Activated naive CD4-positive, alpha-beta T cell treated with anti-CD3 and anti-CD28 coated beads, Interleukin-2, amount 10 ng/mL, durations not matched to agents 7 days and 5 days (primary cell): Measurements from ENCODE around the gene CEP43.
A peak's percentile ranks its signal among the peaks of the same experiment; 100 is the strongest.

Source experiments
- CTCF ChIA-PET: fragments of 350-600 bp; sonication (Branson Sonifier 250); formaldehyde crosslinking; loops from one replicate; lab custom pipeline; 2021; ENCODE audit warnings: antibody characterized with exemption; lab: Charles Lee
- DNase-seq: peaks from one replicate; pipeline ENCODE4 v3.0.0-alpha.2; 2020
- H3K27ac Mint-ChIP-seq: one replicate; pipeline ENCODE4 v1.8.0; 2021; ENCODE audit warnings: mild to moderate bottlenecking, moderate library complexity, mixed read lengths
- H3K27me3 Mint-ChIP-seq: one replicate; pipeline ENCODE4 v1.8.0; 2021; ENCODE audit warnings: mild to moderate bottlenecking, mixed read lengths
- H3K36me3 Mint-ChIP-seq: one replicate; pipeline ENCODE4 v1.8.0; 2021; ENCODE audit warnings: mixed read lengths
- H3K4me1 Mint-ChIP-seq: one replicate; pipeline ENCODE4 v1.8.0; 2021; ENCODE audit warnings: mixed read lengths
- H3K4me3 Mint-ChIP-seq: one replicate; pipeline ENCODE4 v1.8.0; 2021; ENCODE audit warnings: mild to moderate bottlenecking, moderate library complexity, mixed read lengths
- H3K9me3 Mint-ChIP-seq: one replicate; pipeline ENCODE4 v1.8.0; 2021; ENCODE audit warnings: mixed read lengths

Gene CEP43

DNA sequence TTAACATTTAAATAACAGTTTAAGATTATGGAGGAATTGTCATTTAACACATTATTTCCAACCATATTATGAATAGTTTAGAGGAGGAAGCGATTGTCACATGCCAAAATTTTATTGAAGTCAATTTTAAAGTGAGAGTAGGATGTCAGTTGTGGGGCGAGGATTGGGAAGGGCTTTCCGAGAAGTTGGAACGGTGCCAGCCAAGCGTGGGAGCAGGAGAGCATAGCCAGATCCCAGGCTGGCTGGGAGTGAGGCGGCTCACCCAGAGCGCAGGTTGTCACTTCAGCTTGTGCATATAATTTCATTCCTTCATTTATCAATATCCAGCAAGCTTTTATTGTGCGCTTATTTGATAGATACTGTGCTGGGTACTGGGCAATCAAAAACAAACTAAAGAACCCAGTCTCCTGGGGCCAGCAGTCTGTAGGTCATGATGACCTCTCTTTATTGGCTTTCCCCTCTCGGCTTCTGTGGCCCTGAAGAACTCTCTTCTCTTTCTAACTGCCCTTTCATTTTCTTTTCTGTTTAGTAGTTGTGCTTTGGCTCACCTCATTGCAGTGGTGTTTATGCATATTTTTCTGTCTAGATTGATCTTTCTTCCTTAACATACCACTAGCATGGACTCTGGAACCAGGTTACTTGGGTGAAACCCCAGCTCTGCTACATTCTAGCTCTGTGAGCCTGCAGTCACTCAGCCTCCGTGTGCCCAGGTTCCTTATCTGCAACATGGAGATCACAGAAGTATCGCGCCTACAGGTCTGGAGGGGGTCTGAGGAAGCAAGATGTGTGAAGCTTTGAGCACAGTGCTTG is 6.4 kb downstream of the CEP43 start:
- Mint-ChIP-seq H3K27me3 (no peaks in the 10 kb centered on the region), H3K4me3 (no peak overlapping the region), H3K27ac (no peak overlapping the region), H3K4me1 (peaks cover 15% of the 10 kb centered on the region), H3K36me3 (peaks cover 46% of the 10 kb centered on the region), H3K9me3 (no peaks in the 10 kb centered on the region)
- no peak for DNase-seq
- CTCF ChIA-PET = interaction anchor here (0.7 kb wide), 1 partner anchor 16 kb away, joined by 3 read pairs; no protein-coding TSS in a partner anchor

DNA sequence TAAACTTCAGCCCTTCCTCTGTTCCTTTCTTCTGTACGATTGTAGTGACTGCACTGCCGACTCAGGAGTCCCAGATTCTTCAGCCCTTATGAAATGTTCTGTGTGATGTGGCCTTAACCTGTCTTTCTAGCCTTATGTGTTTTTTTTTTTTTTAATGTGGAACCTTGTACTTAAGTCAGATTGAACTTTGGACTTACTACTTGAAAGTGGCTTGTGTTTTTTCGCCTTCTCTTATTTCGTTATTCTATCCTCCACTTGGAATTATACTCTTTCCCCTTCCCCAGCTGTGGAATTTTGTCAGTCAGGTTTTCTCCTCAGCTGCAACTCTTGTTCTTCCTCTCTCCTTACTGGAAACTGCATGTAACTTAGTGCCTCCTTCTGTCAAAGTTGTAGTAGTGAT is 8.8 kb downstream of the CEP43 start:
- H3K4me1 Mint-ChIP-seq = no peaks in the 10 kb centered on the region
- H3K36me3 Mint-ChIP-seq = peaks cover 46% of the 10 kb centered on the region
- no peaks in the 10 kb centered on the region for H3K27me3 Mint-ChIP-seq
- CTCF ChIA-PET = no interaction called here
- H3K9me3 Mint-ChIP-seq = no peaks in the 10 kb centered on the region
- no peak overlapping the region for H3K27ac Mint-ChIP-seq
- no peak overlapping the region for H3K4me3 Mint-ChIP-seq
- DNase-seq = no peak

- Mint-ChIP-seq H3K27ac (no peak overlapping the region), H3K4me1 (no peaks in the 10 kb centered on the region), H3K36me3 (peaks cover 39% of the 10 kb centered on the region), H3K4me3 (no peak overlapping the region), H3K9me3 (no peaks in the 10 kb centered on the region), H3K27me3 (no peaks in the 10 kb centered on the region)
- DNase-seq = no peak
- CTCF ChIA-PET = no interaction called here
Measured at GRCh38 chr6:167013067-167013466, 13.9 kb downstream of the CEP43 start.

DNA sequence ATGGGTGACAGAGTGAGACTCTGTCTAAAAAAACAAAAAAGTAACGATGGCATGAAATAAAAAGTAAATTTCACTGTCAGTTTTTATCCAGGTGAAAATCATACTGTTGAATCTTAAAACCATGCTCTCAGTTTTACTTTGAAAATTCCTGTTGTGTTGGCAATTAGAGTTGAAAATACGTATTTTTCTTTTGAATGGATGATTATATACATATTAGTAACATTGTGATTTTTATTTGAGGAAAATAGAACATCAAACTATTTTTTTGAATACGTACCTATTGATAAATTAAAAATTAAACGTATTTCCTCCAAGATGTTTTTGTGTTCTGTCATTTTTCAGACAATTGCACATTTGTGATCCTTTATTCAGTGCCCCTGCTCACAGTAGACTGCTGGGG is 14.7 kb downstream of the CEP43 start:
- no peaks in the 10 kb centered on the region for H3K27me3 Mint-ChIP-seq
- H3K27ac Mint-ChIP-seq = no peak overlapping the region
- CTCF ChIA-PET = interaction anchor here (1.2 kb wide), 1 partner anchor 236 kb away, joined by 3 read pairs; no protein-coding TSS in a partner anchor
- no peaks in the 10 kb centered on the region for H3K9me3 Mint-ChIP-seq
- DNase-seq = no peak
- peaks cover 37% of the 10 kb centered on the region for H3K36me3 Mint-ChIP-seq
- no peaks in the 10 kb centered on the region for H3K4me1 Mint-ChIP-seq
- H3K4me3 Mint-ChIP-seq = no peak overlapping the region

DNA sequence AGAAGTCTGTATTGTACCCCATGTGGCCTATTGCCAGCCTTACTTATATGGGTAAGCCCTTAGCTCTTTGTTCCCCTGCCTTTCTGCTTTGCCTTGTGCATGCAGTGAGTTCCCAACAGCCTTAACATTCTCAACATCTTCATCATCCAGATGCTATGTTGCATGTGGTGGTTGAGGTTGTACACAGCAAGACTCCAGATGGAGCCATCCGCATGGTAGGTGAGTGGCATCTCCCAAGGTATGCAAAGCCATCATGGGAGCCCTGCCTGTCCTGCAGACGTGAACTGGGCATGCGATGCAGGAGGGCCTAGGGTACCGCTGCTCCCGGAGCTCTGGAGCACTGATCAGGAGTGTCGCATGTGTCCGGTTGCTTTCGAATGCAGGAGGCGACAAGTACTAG is 16.1 kb downstream of the CEP43 start:
- Mint-ChIP-seq H3K27ac (no peak overlapping the region), H3K36me3 (peaks cover 34% of the 10 kb centered on the region), H3K9me3 (no peaks in the 10 kb centered on the region), H3K4me3 (no peak overlapping the region), H3K4me1 (no peaks in the 10 kb centered on the region), H3K27me3 (no peaks in the 10 kb centered on the region)
- CTCF ChIA-PET = interaction anchor here (0.6 kb wide), 1 partner anchor 30 kb away, joined by 3 read pairs; no protein-coding TSS in a partner anchor
- no peak for DNase-seq

DNA sequence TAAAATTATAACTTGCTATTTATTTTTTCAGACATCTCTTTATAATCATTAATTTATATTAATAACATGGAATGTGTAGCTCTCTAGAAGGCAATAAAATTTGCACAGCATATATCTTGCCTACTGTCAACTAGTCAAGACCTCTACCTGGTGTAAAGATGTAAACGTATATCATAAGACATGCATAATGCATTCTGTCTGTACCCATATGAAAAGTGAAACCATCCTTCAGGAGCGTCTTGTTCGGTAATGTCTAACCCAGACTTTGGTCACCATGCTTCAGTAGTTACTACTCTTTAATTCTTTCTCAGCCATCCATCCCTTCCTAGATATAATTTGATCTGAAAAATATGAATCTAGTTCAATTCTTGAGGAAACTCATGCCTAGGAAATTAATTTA is 21.0 kb downstream of the CEP43 start:
- no peak overlapping the region for H3K4me3 Mint-ChIP-seq
- no peaks in the 10 kb centered on the region for H3K4me1 Mint-ChIP-seq
- no peaks in the 10 kb centered on the region for H3K9me3 Mint-ChIP-seq
- no peak for DNase-seq
- H3K36me3 Mint-ChIP-seq = peaks cover 16% of the 10 kb centered on the region
- H3K27me3 Mint-ChIP-seq = no peaks in the 10 kb centered on the region
- CTCF ChIA-PET = no interaction called here
- no peak overlapping the region for H3K27ac Mint-ChIP-seq

DNA sequence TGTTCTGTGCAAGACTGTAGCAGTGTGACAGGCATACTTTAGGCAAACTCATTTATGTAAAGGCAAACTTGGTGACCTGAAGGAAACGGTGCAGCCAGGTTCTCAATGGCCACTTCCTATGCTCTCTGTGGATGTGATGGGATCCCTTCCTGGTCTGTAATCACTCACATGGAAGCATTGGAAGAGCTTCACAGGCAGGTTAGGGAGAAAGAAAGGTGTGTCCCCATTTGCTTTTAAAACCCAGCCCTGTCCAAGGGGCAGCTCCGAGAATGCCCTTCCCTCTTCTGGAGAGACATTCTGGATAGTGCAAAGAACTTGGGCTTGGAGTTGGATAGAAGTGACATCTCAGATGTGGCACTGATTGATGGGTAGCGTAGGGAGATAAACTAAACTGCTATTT is 28.1 kb downstream of the CEP43 start:
- Mint-ChIP-seq H3K27ac (no peak overlapping the region), H3K4me1 (no peaks in the 10 kb centered on the region), H3K36me3 (peaks cover 47% of the 10 kb centered on the region), H3K9me3 (no peaks in the 10 kb centered on the region), H3K4me3 (no peak overlapping the region), H3K27me3 (no peaks in the 10 kb centered on the region)
- CTCF ChIA-PET = no interaction called here
- no peak for DNase-seq

GRCh38 chr6:167027772-167028171 is 28.6 kb downstream of the CEP43 start:
- no peak for DNase-seq
- H3K9me3 Mint-ChIP-seq = no peaks in the 10 kb centered on the region
- no peaks in the 10 kb centered on the region for H3K27me3 Mint-ChIP-seq
- no peak overlapping the region for H3K27ac Mint-ChIP-seq
- no peaks in the 10 kb centered on the region for H3K4me1 Mint-ChIP-seq
- CTCF ChIA-PET = no interaction called here
- H3K4me3 Mint-ChIP-seq = no peak overlapping the region
- peaks cover 47% of the 10 kb centered on the region for H3K36me3 Mint-ChIP-seq

GRCh38 chr6:167030222-167031072 is 31.2 kb downstream of the CEP43 start:
- Mint-ChIP-seq H3K27ac (no peak overlapping the region), H3K36me3 (peaks cover 59% of the 10 kb centered on the region), H3K27me3 (no peaks in the 10 kb centered on the region), H3K4me1 (no peaks in the 10 kb centered on the region), H3K4me3 (no peak overlapping the region), H3K9me3 (no peaks in the 10 kb centered on the region)
- CTCF ChIA-PET = no interaction called here
- DNase-seq = no peak

DNA sequence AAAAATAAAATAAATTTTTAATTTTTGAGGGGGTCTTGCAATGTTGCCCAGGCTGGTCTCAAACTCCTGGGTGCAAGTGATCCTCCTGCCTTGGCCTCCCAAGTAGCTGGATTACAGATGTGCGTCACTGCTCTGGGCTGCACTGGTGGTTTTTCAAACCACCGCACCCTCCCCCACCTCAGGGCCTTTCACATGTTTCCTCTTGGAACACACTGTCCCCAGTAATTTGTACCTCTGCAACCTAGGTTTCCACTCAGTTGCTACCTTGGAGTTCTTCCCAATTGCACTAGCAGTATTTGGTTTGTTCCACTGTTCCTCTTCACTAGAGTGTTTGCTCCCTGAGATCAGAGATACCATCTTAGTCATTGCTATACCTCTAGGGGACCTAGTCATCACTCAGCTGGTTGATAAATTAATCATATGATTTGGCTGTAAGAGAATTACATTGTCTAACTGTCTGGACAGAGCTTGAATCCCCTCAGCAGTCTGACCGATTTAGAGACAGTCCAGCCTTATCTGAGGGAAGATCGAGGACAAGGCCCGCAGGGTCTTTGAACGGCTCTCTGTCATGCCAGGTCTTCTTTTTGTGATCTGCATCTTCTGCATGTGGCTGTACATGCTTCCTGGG is 32.0 kb downstream of the CEP43 start:
- CTCF ChIA-PET = no interaction called here
- peaks cover 64% of the 10 kb centered on the region for H3K36me3 Mint-ChIP-seq
- no peak for DNase-seq
- H3K4me3 Mint-ChIP-seq = no peak overlapping the region
- H3K27me3 Mint-ChIP-seq = no peaks in the 10 kb centered on the region
- H3K27ac Mint-ChIP-seq = no peak overlapping the region
- H3K4me1 Mint-ChIP-seq = peaks cover 1% of the 10 kb centered on the region
- H3K9me3 Mint-ChIP-seq = no peaks in the 10 kb centered on the region

DNA sequence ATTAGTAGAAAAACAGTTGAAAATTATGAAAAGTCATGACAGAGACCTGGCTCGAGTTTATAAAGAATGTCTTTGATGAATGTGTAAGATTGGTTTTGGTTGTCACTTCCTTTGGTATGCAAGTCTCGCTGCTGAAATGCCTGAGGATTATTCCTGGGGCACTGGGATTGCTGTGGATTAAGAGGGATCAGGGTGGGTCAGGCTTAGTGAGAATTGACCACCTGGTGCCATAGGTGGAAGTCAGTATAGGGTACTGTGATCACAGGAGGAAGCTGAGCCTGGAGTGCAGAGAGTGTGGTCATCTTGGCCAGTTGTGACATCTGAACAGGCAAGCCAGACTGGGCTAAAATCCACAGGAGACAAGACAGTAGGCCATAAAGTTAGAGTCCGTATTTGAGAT is 34.9 kb downstream of the CEP43 start:
- DNase-seq = no peak
- Mint-ChIP-seq H3K27ac (no peak overlapping the region), H3K4me1 (peaks cover 4% of the 10 kb centered on the region), H3K4me3 (no peak overlapping the region), H3K9me3 (no peaks in the 10 kb centered on the region), H3K27me3 (no peaks in the 10 kb centered on the region), H3K36me3 (peaks cover 52% of the 10 kb centered on the region)
- CTCF ChIA-PET = no interaction called here

DNA sequence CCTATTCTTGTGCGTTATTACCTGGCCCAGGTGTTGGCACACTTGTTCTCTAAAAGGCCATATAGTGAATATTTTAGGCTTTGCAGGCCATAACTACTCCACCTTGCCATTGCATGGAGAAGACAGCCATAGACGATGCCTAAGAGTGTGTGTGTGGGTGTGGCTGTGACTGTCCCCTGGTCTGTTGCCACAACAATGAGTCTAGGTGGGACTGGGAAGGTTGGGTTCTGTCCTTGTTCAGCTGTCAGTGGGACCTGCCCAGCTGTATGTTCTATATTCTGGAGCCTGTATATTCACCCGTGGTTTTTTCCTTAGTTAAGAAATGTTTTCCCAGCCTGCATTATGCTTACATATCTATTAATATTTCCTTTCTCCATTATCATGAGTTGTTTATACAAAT is 38.6 kb downstream of the CEP43 start:
- H3K36me3 Mint-ChIP-seq = peaks cover 35% of the 10 kb centered on the region
- H3K27ac Mint-ChIP-seq = no peak overlapping the region
- no peak overlapping the region for H3K4me3 Mint-ChIP-seq
- CTCF ChIA-PET = no interaction called here
- no peak for DNase-seq
- no peaks in the 10 kb centered on the region for H3K27me3 Mint-ChIP-seq
- H3K4me1 Mint-ChIP-seq = peaks cover 19% of the 10 kb centered on the region
- H3K9me3 Mint-ChIP-seq = no peaks in the 10 kb centered on the region

DNA sequence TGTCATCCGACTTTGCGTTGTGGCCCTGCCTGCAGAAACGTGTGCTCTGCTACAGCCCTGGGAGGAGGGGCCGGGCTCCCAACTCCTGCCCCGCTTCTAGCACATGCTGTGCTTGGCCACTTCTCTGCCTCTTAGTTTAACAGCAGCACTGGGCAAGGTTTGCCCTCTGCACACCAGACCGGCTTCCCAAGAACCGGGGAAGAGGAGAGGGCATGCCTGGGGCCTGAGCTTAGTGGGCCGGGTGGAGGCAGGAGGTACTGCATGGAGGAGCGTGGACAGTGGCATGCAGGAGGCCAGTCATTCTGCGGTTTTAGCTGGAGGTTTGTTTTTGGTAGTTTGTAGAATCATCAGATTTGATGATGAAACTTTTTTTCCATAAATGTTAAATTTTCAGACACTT is 45.5 kb downstream of the CEP43 start:
- Mint-ChIP-seq H3K27me3 (no peaks in the 10 kb centered on the region), H3K36me3 (peaks cover 8% of the 10 kb centered on the region), H3K9me3 (no peaks in the 10 kb centered on the region), H3K4me3 (no peak overlapping the region), H3K4me1 (peaks cover 42% of the 10 kb centered on the region), H3K27ac (no peak overlapping the region)
- CTCF ChIA-PET = no interaction called here
- no peak for DNase-seq

DNA sequence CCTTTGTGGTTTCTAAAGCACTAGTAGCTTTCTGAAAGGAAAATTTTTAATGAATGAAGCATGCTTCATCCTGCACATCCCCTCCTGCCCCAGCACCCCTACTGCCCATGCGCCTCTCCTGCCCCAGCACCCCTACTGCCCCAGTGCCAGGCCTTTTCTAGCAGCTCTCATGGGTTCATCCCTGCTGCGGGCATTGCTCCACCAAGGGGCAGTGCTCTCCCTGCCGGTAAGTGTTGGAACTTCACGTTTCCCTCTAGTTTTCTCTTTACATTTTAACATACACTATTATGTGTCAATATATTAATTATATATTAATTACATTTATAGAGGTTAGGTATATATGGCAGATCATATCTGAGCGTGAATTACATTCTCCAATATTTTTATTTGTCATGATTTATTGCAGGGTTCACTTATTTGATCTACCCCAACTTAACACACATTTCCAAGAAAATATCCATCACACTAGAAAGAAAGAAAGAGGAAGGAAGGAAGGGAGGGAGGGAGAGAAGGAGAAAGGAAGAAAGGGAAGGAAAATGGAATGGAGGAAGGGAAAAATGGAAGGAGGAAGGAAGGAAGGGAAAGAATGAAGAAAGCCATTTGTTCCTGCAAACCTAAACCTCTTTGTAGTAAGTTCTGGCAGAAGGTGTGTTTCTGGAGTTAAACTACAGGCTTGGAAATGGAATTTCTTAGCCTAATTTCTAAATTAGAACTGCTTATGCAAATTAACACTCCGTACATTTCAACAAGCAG is 46.8 kb downstream of the CEP43 start:
- peak overlapping the region; percentile 44 for H3K27ac Mint-ChIP-seq
- peaks cover 41% of the 10 kb centered on the region for H3K4me1 Mint-ChIP-seq
- no peak for DNase-seq
- peaks cover 6% of the 10 kb centered on the region for H3K36me3 Mint-ChIP-seq
- no peaks in the 10 kb centered on the region for H3K9me3 Mint-ChIP-seq
- H3K27me3 Mint-ChIP-seq = no peaks in the 10 kb centered on the region
- CTCF ChIA-PET = interaction anchor here (0.9 to 1.2 kb wide), 2 partner anchors 31 to 93 kb away, joined by 3 read pairs; no protein-coding TSS in a partner anchor
- H3K4me3 Mint-ChIP-seq = no peak overlapping the region
